Mesendoderm (in vitro differentiated cells): ENCODE measurements around the gene BAAT.

Experiments used
- DNase-seq: peaks from one replicate; pipeline ENCODE4 v3.0.0; 2013
- H2AK5ac ChIP-seq: 2 replicates; pipeline ENCODE4 v1.6.1; 2013; ENCODE audit warnings: low read length, inconsistent platforms
- H2BK120ac ChIP-seq: 2 replicates; pipeline ENCODE4 v1.6.1; 2013; ENCODE audit warnings: low read depth, mild to moderate bottlenecking, low read length, moderate library complexity, mixed read lengths
- H2BK15ac ChIP-seq: replicated peaks from 2 replicates; pipeline ENCODE4 v1.6.1; 2013; ENCODE audit warnings: low read depth, mild to moderate bottlenecking, moderate library complexity
- H2BK5ac ChIP-seq: 2 replicates; pipeline ENCODE4 v1.6.1; 2013; ENCODE audit warnings: low read length, inconsistent platforms
- H3K18ac ChIP-seq: 2 replicates; pipeline ENCODE4 v1.6.1; 2013; ENCODE audit warnings: mild to moderate bottlenecking, low read length, mixed read lengths
- H3K23ac ChIP-seq: one replicate; pipeline ENCODE4 v1.6.1; 2013; ENCODE audit warnings: low read length
- H3K27ac ChIP-seq: 2 replicates; pipeline ENCODE4 v1.5.1; 2013; ENCODE audit warnings: low read depth, mild to moderate bottlenecking, inconsistent platforms, low read length, moderate library complexity
- H3K27me3 ChIP-seq: 2 replicates; pipeline ENCODE4 v1.6.1; 2013; ENCODE audit warnings: low read length, control low read depth, mild to moderate bottlenecking, inconsistent platforms; ENCODE audit not compliant: insufficient read depth, poor library complexity
- H3K36me3 ChIP-seq: 2 replicates; pipeline ENCODE4 v1.6.1; 2013; ENCODE audit warnings: low read length, inconsistent platforms; ENCODE audit not compliant: control insufficient read depth, insufficient read depth
- H3K4ac ChIP-seq: one replicate; pipeline ENCODE4 v1.6.1; 2013; ENCODE audit warnings: low read depth, mild to moderate bottlenecking, low read length, moderate library complexity
- H3K4me1 ChIP-seq: 2 replicates; pipeline ENCODE4 v1.6.1; 2013; ENCODE audit warnings: low read depth, low read length, inconsistent platforms; ENCODE audit not compliant: control insufficient read depth
- H3K4me2 ChIP-seq: 2 replicates; pipeline ENCODE4 v1.6.1; 2013; ENCODE audit warnings: low read length
- H3K4me3 ChIP-seq: 2 replicates; pipeline ENCODE4 v1.5.1; 2013; ENCODE audit warnings: mild to moderate bottlenecking, low read length
- H3K56ac ChIP-seq: one replicate; pipeline ENCODE4 v1.6.1; 2013; ENCODE audit warnings: low read length
- H3K79me1 ChIP-seq: 2 replicates; pipeline ENCODE4 v1.6.1; 2013; ENCODE audit warnings: low read length, inconsistent platforms
- H3K79me2 ChIP-seq: 2 replicates; pipeline ENCODE4 v1.6.1; 2013; ENCODE audit warnings: mild to moderate bottlenecking, low read length; ENCODE audit not compliant: control insufficient read depth, insufficient read depth
- H3K9ac ChIP-seq: 2 replicates; pipeline ENCODE4 v1.6.1; 2013; ENCODE audit warnings: low read length, inconsistent platforms
- H4K5ac ChIP-seq: one replicate; pipeline ENCODE4 v1.6.1; 2013; ENCODE audit warnings: low read length
- H4K8ac ChIP-seq: one replicate; pipeline ENCODE4 v1.6.1; 2013; ENCODE audit warnings: low read depth, mild to moderate bottlenecking, control low read depth, low read length, moderate library complexity
- WGBS: extraction: QIAGEN DNeasy Blood & Tissue Kit; methylation state at CpG from one replicate; pipeline ENCODE4 v1.1.7; 2013; ENCODE audit warnings: low lambda C conversion rate, missing lambda C conversion rate; ENCODE audit not compliant: insufficient coverage; ENCODE audit errors: extremely low coverage; 5-methylcytosine and 5-hydroxymethylcytosine counted together

The BAAT gene

DNA sequence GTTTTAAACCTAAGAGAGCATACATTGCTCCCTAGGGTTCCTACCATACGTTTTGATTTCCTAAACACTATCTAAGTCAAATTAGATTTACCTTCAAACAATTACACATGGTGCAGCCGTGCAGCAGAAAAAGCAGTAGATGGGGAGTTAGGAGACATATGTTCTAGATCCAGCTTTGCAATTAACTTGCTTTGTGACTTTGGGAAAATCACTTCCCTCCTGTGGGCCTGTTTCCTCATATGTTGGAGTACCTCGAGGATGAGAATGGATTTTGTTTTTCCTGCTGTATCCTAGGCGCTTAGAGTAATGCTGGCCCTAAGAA lies 12.9 kb upstream of the BAAT start:
- peaks cover 1% of the 10 kb centered on the region for H3K36me3 ChIP-seq
- no CpG with 5 or more reads among the region's 4 CpGs for WGBS
- peak overlapping the region; percentile 83 for H3K56ac ChIP-seq
- no peak overlapping the region for H4K5ac ChIP-seq
- no peak overlapping the region for H2BK120ac ChIP-seq
- H3K4me2 ChIP-seq, result peak overlapping the region; percentile 37
- H2BK5ac ChIP-seq, result no peak overlapping the region
- peaks cover 6% of the 10 kb centered on the region for H3K4me1 ChIP-seq
- no peak overlapping the region for H4K8ac ChIP-seq
- H3K18ac ChIP-seq, result no peak overlapping the region
- H3K4me3 ChIP-seq, result peak overlapping the region; percentile 60
- no peak for DNase-seq
- no peak overlapping the region for H2AK5ac ChIP-seq
- H3K79me2 ChIP-seq, result peaks cover 46% of the 10 kb centered on the region
- H3K79me1 ChIP-seq, result peaks cover 7% of the 10 kb centered on the region
- peak overlapping the region; percentile 73 for H3K9ac ChIP-seq
- H2BK15ac ChIP-seq, result no peak overlapping the region
- H3K27ac ChIP-seq, result no peak overlapping the region
- no peak overlapping the region for H3K23ac ChIP-seq
- H3K27me3 ChIP-seq, result no peaks in the 10 kb centered on the region
- H3K4ac ChIP-seq, result no peak overlapping the region

DNA sequence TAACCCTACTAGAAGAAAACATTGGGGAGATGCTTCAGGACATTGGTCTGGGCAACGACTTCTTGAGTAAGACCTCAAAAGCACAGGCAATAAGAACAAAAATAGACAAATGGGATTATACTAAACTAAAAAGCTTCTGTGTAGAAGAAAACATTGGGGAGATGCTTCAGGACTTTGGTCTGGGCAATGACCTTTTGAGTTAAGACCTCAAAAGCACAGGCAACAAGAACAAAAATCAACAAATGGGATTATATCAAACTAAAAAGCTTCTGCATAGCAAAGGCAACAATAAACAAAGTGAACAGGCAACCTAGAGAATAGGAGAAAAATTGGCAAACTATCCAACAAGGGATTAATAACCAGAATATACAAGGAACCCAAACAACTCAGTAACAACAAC lies 9.9 kb upstream of the BAAT start:
- Histone ChIP-seq H2AK5ac (no peak overlapping the region), H3K56ac (no peak overlapping the region)

DNA sequence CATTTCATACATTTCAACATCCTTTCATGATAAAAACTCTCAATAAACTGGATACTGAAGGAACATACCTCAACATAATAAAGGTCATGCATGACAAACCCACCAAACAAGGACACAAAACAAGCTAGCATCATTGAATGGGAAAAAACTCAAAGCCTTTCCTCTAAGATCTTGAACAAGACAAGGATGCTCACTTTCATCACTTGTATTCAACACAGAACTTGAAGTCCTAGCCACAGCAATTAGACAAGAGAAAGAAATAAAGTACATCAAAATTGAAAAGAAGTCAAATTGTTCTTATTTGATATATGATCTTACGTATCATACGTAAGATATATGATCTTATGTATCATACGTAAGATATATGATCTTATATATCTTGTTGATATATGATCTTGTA lies 8.3 kb upstream of the BAAT start:
- Histone ChIP-seq H2BK15ac (no peak overlapping the region), H3K4me2 (no peak overlapping the region), H3K79me1 (peaks cover 7% of the 10 kb centered on the region), H3K56ac (no peak overlapping the region), H3K4me1 (no peaks in the 10 kb centered on the region), H2AK5ac (no peak overlapping the region), H4K8ac (no peak overlapping the region), H3K4ac (no peak overlapping the region), H3K36me3 (peaks cover 1% of the 10 kb centered on the region), H3K4me3 (no peak overlapping the region), H3K9ac (no peak overlapping the region), H4K5ac (no peak overlapping the region), H3K27ac (no peak overlapping the region), H2BK5ac (no peak overlapping the region), H3K23ac (no peak overlapping the region), H2BK120ac (no peak overlapping the region), H3K79me2 (peaks cover 48% of the 10 kb centered on the region), H3K27me3 (no peaks in the 10 kb centered on the region), H3K18ac (no peak overlapping the region)
- no CpG with 5 or more reads among the region's 3 CpGs for WGBS
- DNase-seq, result no peak

More for the DNA sequence above, 9.9 kb upstream of the BAAT start:
- Histone ChIP-seq H3K79me2 (peaks cover 53% of the 10 kb centered on the region), H3K4me2 (no peak overlapping the region), H4K8ac (no peak overlapping the region), H3K4me1 (peaks cover under 1% of the 10 kb centered on the region), H3K27ac (no peak overlapping the region), H2BK15ac (no peak overlapping the region), H3K23ac (no peak overlapping the region), H3K9ac (no peak overlapping the region), H3K36me3 (peaks cover 1% of the 10 kb centered on the region), H3K4me3 (no peak overlapping the region), H4K5ac (no peak overlapping the region), H3K4ac (no peak overlapping the region), H2BK120ac (no peak overlapping the region), H2BK5ac (no peak overlapping the region), H3K27me3 (no peaks in the 10 kb centered on the region), H3K79me1 (peaks cover 8% of the 10 kb centered on the region), H3K18ac (no peak overlapping the region)
- WGBS, result no CpG with 5 or more reads among the region's 1 CpG
- DNase-seq, result no peak

DNA sequence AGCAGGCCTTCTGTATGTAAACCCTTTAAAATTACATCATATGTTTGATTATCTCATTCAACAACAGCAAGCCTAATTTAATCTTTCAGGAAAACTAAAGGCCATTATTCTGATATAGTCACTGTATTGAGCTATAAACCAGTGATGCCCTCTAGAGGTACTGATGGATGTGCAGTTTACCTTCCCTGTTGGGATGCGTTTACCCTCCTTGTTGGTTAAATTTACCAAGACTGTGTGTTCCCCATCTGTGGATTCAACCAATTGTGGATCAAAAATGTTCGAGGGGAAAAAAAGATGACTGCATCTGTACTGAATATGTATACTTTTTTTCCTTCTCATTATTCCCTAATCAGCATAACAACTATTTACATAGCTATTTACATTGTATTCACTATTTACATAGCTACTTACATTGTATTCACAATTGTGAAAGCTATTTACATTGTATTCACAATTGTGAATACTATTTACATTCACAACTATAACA lies 3.7 kb upstream of the BAAT start:
- Histone ChIP-seq H4K8ac (no peak overlapping the region), H2BK15ac (no peak overlapping the region), H3K4me2 (no peak overlapping the region), H3K79me1 (peaks cover 5% of the 10 kb centered on the region), H3K79me2 (peaks cover 16% of the 10 kb centered on the region), H3K27ac (no peak overlapping the region), H3K56ac (no peak overlapping the region), H2BK5ac (no peak overlapping the region), H3K18ac (no peak overlapping the region), H3K9ac (no peak overlapping the region), H2AK5ac (no peak overlapping the region), H4K5ac (no peak overlapping the region), H3K4me3 (no peak overlapping the region), H3K4ac (no peak overlapping the region), H3K27me3 (no peaks in the 10 kb centered on the region), H3K23ac (no peak overlapping the region), H3K4me1 (no peaks in the 10 kb centered on the region), H2BK120ac (no peak overlapping the region), H3K36me3 (no peaks in the 10 kb centered on the region)
- DNase-seq, result peak; percentile 42
- WGBS, result no CpG with 5 or more reads among the region's 2 CpGs

DNA sequence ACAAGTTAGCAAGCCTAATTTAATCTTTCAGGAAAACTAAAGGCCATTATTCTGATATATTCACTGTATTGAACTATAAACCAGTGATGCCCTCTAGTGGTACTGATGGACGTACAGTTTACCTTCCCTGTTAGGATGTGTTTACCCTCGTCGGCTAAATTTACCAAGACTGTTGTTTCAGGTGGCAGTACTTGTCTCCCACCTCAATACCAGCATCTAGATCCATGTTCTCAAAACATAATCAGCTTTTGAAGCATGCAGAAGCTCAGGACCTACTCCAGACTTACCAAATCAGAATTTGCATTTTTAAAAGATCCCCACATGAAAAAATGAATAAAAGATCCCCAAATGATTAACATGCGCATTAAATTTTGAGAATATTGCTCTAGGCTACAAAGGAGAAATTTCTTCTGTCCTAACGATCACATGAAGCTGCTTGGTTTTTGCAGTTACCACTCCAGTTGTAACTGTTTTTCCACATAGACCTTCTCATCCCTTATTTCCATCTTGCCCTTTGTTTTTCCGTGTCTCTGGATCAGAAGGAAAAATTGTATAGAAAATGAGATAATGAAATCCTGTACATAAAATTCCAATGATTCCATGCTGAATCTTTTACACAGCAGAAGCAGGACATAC lies 3.2 kb upstream of the BAAT start:
- Histone ChIP-seq H3K4me3 (no peak overlapping the region), H2AK5ac (no peak overlapping the region), H3K4me1 (no peaks in the 10 kb centered on the region), H2BK15ac (no peak overlapping the region), H2BK120ac (no peak overlapping the region), H3K4ac (no peak overlapping the region), H3K18ac (no peak overlapping the region), H2BK5ac (no peak overlapping the region), H3K56ac (no peak overlapping the region), H3K79me1 (peaks cover 5% of the 10 kb centered on the region), H3K36me3 (no peaks in the 10 kb centered on the region), H4K8ac (no peak overlapping the region), H3K23ac (no peak overlapping the region), H3K79me2 (peaks cover 13% of the 10 kb centered on the region), H3K9ac (no peak overlapping the region), H3K27me3 (no peaks in the 10 kb centered on the region), H4K5ac (no peak overlapping the region), H3K4me2 (no peak overlapping the region), H3K27ac (no peak overlapping the region)
- WGBS, result no CpG with 5 or more reads among the region's 6 CpGs
- DNase-seq, result peak; percentile 70

DNA sequence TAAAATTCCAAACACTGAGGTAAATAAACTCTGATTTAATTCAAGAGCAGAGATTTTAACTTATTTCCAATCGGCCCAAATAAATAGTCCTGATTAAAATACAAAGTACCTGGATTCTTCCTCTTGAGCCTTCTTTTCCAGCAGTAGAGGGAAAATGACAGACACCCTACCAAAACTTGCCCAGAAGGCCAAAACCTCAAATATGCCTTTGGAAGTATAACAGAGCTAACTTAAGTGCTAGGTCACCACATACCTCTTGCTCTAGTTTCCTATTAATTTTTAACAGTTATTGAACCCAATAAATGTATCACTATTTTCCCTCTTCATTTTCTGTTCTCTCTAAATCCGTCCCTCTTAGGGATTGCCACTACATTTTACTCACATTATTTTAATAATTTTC lies 1.4 kb downstream of the BAAT start:
- no peaks in the 10 kb centered on the region for H3K79me1 ChIP-seq
- H3K23ac ChIP-seq, result no peak overlapping the region
- H3K4me2 ChIP-seq, result no peak overlapping the region
- no peak overlapping the region for H2BK15ac ChIP-seq
- H3K18ac ChIP-seq, result no peak overlapping the region
- H3K4me1 ChIP-seq, result no peaks in the 10 kb centered on the region
- no peak overlapping the region for H3K56ac ChIP-seq
- no peak overlapping the region for H4K8ac ChIP-seq
- no peak overlapping the region for H2BK120ac ChIP-seq
- WGBS, result no CpG with 5 or more reads among the region's 2 CpGs
- no peak overlapping the region for H3K4me3 ChIP-seq
- H4K5ac ChIP-seq, result no peak overlapping the region
- no peaks in the 10 kb centered on the region for H3K79me2 ChIP-seq
- no peaks in the 10 kb centered on the region for H3K36me3 ChIP-seq
- H3K4ac ChIP-seq, result no peak overlapping the region
- H3K27me3 ChIP-seq, result no peaks in the 10 kb centered on the region
- no peak overlapping the region for H2AK5ac ChIP-seq
- DNase-seq, result no peak
- H3K9ac ChIP-seq, result no peak overlapping the region
- H3K27ac ChIP-seq, result no peak overlapping the region
- H2BK5ac ChIP-seq, result no peak overlapping the region
